Skeletal muscle satellite cell (primary cell): ENCODE data around the gene FNDC3B.
A peak's percentile ranks its signal among the peaks of the same experiment; 100 is the strongest.
"Not testable (repeated sequence)": the region's sequence is repeated elsewhere in the genome, so short reads cannot be mapped to it uniquely, and the experiment has no call there.

Experiments
- H3K27me3 ChIP-seq: 2 replicates; pipeline ENCODE4 v1.7.0; 2013; ENCODE audit warnings: low read length; ENCODE audit not compliant: control insufficient read depth, insufficient read depth
- H3K36me3 ChIP-seq: 2 replicates; pipeline ENCODE4 v1.7.0; 2013; ENCODE audit warnings: mild to moderate bottlenecking, control low read depth, low read length; ENCODE audit not compliant: insufficient read depth
- H3K4me1 ChIP-seq: 2 replicates; pipeline ENCODE4 v1.7.0; 2013; ENCODE audit warnings: low read length; ENCODE audit not compliant: control insufficient read depth, insufficient read depth
- H3K4me2 ChIP-seq: 2 replicates; pipeline ENCODE4 v1.7.0; 2013; ENCODE audit warnings: mild to moderate bottlenecking, low read length
- H3K4me3 ChIP-seq: 2 replicates; pipeline ENCODE4 v1.7.0; 2013; ENCODE audit warnings: low read length
- H3K9ac ChIP-seq: 2 replicates; pipeline ENCODE4 v1.7.0; 2013; ENCODE audit warnings: mild to moderate bottlenecking, low read depth, low read length, moderate library complexity
- H3K9me3 ChIP-seq: replicated peaks from 2 replicates; pipeline ENCODE4 v1.7.0; 2013; ENCODE audit warnings: mild to moderate bottlenecking, control low read depth, low read length

The FNDC3B gene

DNA sequence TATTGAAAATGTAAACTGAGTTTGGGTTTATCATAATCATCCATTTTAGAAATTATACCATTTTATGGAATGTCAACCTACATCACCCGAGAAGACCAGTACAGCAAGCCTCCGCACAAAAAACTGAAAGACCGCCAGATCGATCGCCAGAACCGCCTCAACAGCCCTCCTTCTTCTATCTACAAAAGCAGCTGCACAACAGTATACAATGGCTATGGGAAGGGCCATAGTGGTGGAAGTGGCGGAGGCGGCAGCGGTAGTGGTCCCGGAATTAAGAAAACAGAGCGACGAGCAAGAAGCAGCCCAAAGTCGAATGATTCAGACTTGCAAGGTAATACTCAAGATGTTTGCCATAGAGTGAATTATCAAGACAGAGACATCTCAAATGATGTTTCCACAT is 211.8 kb downstream of the FNDC3B start:
- Histone ChIP-seq H3K9ac (no peak overlapping the region), H3K4me1 (peaks cover 17% of the 10 kb centered on the region), H3K4me2 (no peak overlapping the region), H3K4me3 (no peak overlapping the region), H3K27me3 (no peaks in the 10 kb centered on the region), H3K9me3 (no peaks in the 10 kb centered on the region), H3K36me3 (peaks cover 42% of the 10 kb centered on the region)

DNA sequence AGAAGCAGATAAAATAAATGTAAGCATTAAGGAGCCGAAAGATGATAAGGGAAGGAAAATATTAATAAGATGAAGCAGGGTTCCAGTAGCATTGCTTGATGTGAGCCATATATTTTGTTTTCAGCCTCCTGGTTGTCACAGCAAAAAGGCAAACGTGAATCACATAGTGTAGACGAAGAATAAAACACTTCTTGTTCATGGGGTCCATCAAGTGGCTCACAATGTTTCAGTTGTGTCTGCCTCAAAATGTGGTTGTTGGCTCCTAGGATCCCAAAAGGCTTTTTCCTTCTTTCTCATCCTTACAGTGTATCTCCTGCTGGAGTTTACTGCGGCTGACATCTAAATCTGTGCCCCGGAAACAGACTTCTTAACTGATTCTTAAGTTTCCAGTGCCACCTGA is 213.8 kb downstream of the FNDC3B start:
- no peaks in the 10 kb centered on the region for H3K27me3 ChIP-seq
- peaks cover 9% of the 10 kb centered on the region for H3K4me1 ChIP-seq
- no peak overlapping the region for H3K4me2 ChIP-seq
- no peak overlapping the region for H3K9ac ChIP-seq
- H3K9me3 ChIP-seq: no peaks in the 10 kb centered on the region
- H3K4me3 ChIP-seq: no peak overlapping the region
- H3K36me3 ChIP-seq: peaks cover 50% of the 10 kb centered on the region

DNA sequence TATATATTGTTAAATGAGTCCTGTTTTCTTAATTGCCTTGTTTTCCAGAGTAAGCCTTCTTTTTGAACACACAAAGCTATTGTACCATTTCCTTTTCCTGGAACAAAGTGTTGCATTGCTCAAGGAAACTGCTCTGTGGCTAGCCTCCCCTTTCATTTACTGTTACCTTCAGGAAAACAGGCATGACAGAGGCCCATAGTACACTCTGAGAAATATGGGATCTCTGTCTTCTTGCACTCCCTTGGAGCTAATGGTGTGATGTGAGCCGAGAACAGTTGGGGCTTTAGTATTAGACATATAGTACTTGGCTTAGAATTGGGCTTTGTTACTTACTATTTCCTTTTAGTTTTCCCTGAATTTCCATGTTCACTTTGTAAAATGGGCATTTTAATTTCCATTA is 215.2 kb downstream of the FNDC3B start:
- peaks cover 52% of the 10 kb centered on the region for H3K36me3 ChIP-seq
- no peak overlapping the region for H3K9ac ChIP-seq
- H3K4me2 ChIP-seq: no peak overlapping the region
- peaks cover 15% of the 10 kb centered on the region for H3K4me1 ChIP-seq
- H3K4me3 ChIP-seq: no peak overlapping the region
- H3K9me3 ChIP-seq: no peaks in the 10 kb centered on the region
- H3K27me3 ChIP-seq: no peaks in the 10 kb centered on the region

DNA sequence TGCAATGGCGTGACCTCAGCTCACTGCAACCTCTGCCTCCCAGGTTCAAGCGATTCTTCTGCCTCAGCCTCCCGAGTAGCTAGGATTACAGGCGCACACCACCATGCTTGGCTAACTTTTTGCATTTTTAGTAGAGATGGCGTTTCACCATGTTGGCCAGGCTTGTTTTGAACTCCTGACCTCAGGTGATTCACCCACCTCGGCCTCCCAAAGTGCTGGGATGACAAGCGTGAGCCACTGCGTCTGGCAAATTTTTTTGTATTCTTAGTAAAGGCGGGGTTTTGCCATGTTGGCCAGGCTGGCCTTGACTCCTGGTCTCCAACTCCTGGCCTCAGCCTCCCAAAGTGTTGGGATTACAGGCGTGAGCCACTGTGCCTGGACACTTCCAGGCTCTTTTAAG is 215.9 kb downstream of the FNDC3B start:
- Histone ChIP-seq H3K36me3 (peaks cover 52% of the 10 kb centered on the region), H3K4me1 (peaks cover 23% of the 10 kb centered on the region)
- H3K27me3 ChIP-seq, H3K4me2 ChIP-seq, H3K4me3 ChIP-seq, H3K9ac ChIP-seq, H3K9me3 ChIP-seq: not testable (repeated sequence)

DNA sequence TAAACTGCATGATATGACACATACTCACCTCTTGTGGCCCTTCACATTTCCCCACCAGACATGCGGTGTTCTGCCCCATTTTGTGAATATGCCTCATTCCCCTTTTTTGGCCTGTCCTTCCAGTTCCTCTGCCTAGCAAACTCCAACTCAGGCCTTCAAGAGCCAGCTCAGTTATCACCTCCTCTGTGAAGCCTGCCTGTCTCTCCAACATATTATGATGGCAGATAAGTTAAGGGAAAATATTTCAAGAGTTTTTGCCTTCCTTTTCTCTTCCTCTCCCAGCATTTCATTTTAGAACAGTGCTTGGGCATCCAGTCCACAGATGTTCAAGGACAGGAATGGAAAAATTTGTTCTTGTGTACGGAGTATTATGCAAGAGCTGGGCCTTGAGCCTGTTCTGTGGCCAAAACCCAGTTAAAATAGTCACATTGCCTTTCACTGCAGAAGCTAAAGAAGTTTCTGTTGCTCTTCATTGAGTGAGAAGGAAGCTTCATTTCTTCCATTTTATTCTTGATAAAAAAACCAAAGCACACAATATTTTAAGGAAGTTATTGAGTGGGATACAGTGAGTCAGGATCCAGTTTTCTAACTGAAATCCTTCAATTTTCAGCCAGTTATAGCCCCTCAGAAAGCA is 216.8 kb downstream of the FNDC3B start:
- H3K9me3 ChIP-seq: no peaks in the 10 kb centered on the region
- no peaks in the 10 kb centered on the region for H3K27me3 ChIP-seq
- peaks cover 51% of the 10 kb centered on the region for H3K36me3 ChIP-seq
- H3K4me3 ChIP-seq: no peak overlapping the region
- no peak overlapping the region for H3K9ac ChIP-seq
- H3K4me1 ChIP-seq: peaks cover 30% of the 10 kb centered on the region
- no peak overlapping the region for H3K4me2 ChIP-seq

DNA sequence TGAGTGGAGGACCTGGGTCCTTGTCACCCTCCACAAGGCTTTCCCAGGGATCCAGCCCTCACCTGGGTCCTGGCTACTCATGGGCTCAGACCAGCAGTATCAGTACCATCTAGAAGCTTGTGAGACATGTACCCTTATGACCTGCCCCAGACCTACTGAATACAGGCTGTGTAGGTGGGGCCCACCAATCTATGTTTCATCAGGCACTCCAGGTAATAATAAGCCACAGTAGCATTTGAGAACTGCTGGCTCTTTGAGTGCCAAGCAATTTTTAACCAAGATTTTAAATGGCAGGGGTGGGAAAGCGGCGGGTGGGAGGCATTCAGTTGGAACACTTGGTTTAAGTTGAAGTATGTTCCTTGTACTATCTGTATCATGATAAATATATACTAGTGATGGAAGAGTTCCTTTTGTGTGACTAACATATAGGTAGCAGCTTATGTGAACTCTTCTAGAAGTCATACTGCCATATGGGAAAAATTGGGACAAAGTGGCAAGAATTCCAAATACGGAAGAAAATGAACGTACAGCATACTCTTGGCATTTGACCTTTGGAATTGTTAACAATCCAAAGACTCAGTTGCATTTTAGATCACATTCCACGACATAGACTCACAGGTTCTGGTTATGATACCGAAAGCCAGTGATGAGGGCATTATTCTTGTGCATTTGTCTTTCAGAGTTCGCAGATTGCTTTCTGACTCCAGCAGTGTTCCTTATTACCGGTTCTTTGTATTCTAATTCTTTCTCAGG is 218.4 kb downstream of the FNDC3B start:
- Histone ChIP-seq H3K4me1 (peaks cover 30% of the 10 kb centered on the region), H3K4me3 (no peak overlapping the region), H3K36me3 (peaks cover 51% of the 10 kb centered on the region), H3K9me3 (no peaks in the 10 kb centered on the region), H3K27me3 (no peaks in the 10 kb centered on the region), H3K9ac (no peak overlapping the region), H3K4me2 (no peak overlapping the region)

DNA sequence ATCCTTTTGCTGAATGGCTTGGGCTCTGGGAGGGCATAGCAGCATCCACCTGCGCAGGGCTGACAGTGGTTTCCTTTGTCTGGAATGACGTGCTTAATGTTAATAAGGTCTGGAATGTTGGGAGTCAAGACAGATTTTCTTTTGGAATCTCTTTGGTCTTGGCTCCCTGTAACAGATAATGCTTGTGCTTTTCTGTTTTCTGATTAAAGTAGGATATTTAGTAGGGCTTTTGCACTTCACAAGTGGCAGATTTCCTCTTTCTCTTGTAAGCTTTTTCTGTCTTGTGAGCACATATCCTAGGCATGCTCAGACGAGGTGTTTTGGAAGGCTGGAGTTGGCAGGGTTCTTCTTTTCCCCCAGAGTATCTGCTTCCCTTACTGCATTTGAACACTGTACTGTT is 219.2 kb downstream of the FNDC3B start:
- Histone ChIP-seq H3K4me1 (peaks cover 30% of the 10 kb centered on the region), H3K27me3 (no peaks in the 10 kb centered on the region), H3K9me3 (no peaks in the 10 kb centered on the region), H3K4me2 (no peak overlapping the region), H3K9ac (no peak overlapping the region), H3K36me3 (peaks cover 51% of the 10 kb centered on the region), H3K4me3 (no peak overlapping the region)

DNA sequence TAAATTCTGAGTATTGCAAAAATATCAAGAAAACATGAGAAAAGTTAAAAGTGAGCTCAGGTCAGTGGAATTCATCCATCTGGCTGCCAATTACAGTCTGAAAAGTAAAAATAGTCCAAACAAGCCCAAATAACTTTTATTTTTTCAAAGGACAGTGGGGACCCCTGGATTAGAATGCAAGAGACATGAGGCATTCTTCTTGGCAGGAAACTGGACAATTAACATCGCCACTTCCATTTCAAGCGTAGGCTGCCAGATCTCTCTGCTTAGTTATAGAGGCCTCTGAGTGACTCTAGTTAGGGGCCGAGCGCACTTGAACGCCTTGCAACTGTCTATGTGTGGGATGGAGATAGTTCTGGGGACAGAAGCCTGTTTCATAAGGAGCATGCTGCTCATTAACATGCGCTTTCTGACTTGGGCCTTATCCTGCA is 219.7 kb downstream of the FNDC3B start:
- Histone ChIP-seq H3K4me2 (peak overlapping the region; percentile 3), H3K27me3 (no peaks in the 10 kb centered on the region), H3K36me3 (peaks cover 56% of the 10 kb centered on the region), H3K4me3 (no peak overlapping the region), H3K9me3 (no peaks in the 10 kb centered on the region), H3K4me1 (peaks cover 30% of the 10 kb centered on the region), H3K9ac (no peak overlapping the region)

DNA sequence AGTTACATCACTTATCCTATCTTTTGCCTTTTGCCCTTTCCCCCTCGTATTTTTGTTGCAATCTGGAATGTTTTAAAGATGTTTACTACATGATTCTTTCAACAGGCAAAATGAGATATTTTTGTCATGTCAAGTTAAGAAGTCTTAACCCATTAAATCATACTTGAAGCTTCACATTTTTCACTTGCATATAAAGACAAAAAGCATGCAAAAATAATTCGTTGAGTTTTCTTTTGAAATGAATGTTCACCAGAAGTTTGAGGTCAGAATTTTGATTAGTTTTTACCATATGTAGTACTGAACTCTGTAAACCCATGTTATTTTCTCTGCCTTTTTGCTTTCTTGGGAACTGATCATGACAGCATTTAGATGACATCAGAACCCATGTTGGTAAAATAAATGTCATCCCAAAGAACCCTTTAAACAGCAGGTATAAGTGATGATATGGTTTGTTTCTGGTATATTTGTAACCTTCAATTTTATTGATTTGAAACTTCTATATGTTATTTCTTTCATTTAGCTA is 220.4 kb downstream of the FNDC3B start:
- Histone ChIP-seq H3K27me3 (no peaks in the 10 kb centered on the region), H3K4me1 (peaks cover 30% of the 10 kb centered on the region), H3K36me3 (peaks cover 61% of the 10 kb centered on the region), H3K4me3 (no peak overlapping the region), H3K9ac (peak overlapping the region; percentile 13), H3K9me3 (no peaks in the 10 kb centered on the region), H3K4me2 (no peak overlapping the region)

DNA sequence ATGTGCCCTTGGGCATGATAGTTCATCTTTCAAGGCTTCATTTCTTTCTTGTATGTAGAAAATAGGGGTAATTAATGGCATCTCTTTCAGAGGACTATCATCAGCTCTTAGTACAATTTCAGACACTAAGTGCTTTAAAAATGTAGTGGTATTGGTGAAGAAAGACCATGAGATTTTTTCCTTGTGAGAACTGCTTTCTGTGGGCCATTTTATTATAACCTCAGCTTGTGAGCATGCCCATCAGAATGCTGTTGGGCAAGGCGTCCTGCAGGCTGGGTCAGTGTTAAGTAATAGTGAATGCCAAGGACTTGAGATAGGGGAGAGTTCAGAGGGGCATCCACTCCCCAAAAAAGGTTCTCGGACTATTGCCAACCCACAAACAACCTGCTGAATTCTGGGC is 221.0 kb downstream of the FNDC3B start:
- Histone ChIP-seq H3K9me3 (no peaks in the 10 kb centered on the region), H3K4me1 (peaks cover 30% of the 10 kb centered on the region), H3K27me3 (no peaks in the 10 kb centered on the region), H3K36me3 (peaks cover 62% of the 10 kb centered on the region), H3K4me2 (no peak overlapping the region), H3K4me3 (no peak overlapping the region), H3K9ac (peak overlapping the region; percentile 13)

DNA sequence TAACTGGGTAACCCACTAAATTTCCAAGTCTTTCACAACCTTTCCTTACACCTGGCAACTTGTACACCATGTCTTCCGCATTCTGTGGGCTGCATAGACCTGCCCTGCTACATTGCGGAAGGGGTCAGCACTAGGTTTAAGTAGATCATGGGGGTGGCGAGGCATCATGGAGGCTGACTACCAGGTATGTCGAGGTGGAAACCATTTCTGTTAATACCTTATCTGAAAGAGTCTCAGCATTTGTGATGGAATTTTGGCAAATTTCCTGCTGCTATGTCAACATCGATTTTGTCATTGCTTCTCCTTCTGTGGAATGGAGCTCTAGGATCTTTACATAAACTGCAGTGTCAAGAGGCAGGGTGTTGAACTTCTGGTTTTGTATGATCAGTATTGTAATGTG is 221.7 kb downstream of the FNDC3B start:
- H3K4me2 ChIP-seq: no peak overlapping the region
- H3K36me3 ChIP-seq: peaks cover 55% of the 10 kb centered on the region
- H3K4me1 ChIP-seq: peaks cover 27% of the 10 kb centered on the region
- no peak overlapping the region for H3K9ac ChIP-seq
- no peaks in the 10 kb centered on the region for H3K27me3 ChIP-seq
- H3K4me3 ChIP-seq: no peak overlapping the region
- H3K9me3 ChIP-seq: no peaks in the 10 kb centered on the region
